K562 (cell line): Measurements from ENCODE around the gene TPD52L1. TPM values are rescaled to one million over a fixed set of nuclear protein-coding genes. Genes with fewer than 3 reads are reported as not detected.

Experiments
- ASH1L ChIP-seq: fragments of 450-650 bp; IDR thresholded peaks from 2 replicates; pipeline ENCODE4 v1.6.1; 2018; ENCODE audit warnings: borderline replicate concordance, mild to moderate bottlenecking, low read depth; ENCODE audit not compliant: partially characterized antibody
- E4F1 ChIP-seq: fragments of 250-450 bp; sonication (Bioruptor Pico); IDR thresholded peaks from 2 replicates; pipeline ENCODE4 v1.5.0; 2021; ENCODE audit warnings: mild to moderate bottlenecking, borderline replicate concordance
- ZNF592 ChIP-seq: fragments of 450-650 bp; IDR thresholded peaks from 2 replicates; pipeline ENCODE4 v1.6.1; 2017; ENCODE audit warnings: antibody characterized with exemption, mild to moderate bottlenecking
- polyA plus RNA-seq, 8 experiments: library from polyadenylated mRNA; depleted of rRNA in 4 of 8; stranded (reverse) in 5 of 8; unstranded in 3 of 8; fragments of >200 nt; fragmentation: Nextera tagmentation in 2 of 8; fragmentation: Illumina TruSeq in 1 of 8; extraction: Ambion mirVana in 2 of 8; extraction: Trizol in 1 of 8; gene quantifications; 2 replicates each; pipeline versions ENCODE4 v1.2.1 to v1.2.3, GENCODE V29; 2011 to 2014; ENCODE audit warnings: inconsistent platforms in 1 of 8, missing spikeins in 1 of 8
- total RNA-seq, 7 experiments: library from RNA; depleted of rRNA in 6 of 7; stranded (reverse); fragments of >200 nt in 6 of 7; fragmentation: Illumina TruSeq in 2 of 7; extraction: Trizol in 2 of 7; gene quantifications; 2 replicates each; pipeline versions ENCODE4 v1.2.1 to v1.2.3, GENCODE V29; 2011 to 2021; ENCODE audit warnings: low replicate concordance in 1 of 7

The TPD52L1 gene
- total and polyA plus RNA-seq, 9 of the 15 experiments (the other 6 are each of a cell fraction or from before 2014, with no cell fraction given) = 12.9 to 149 (median 75.7) TPM

- TF ChIP-seq ZNF592 (peak; percentile 71; the same call in 1 of the 2 replicates), E4F1 (CRISPR knock-in tag) (no peak), ASH1L (no peak)
Observed at GRCh38 chr6:125153391-125154117, at the start of gene TPD52L1 (continued).
